Gastroesophageal sphincter (tissue), 4 donors: ENCODE data around the gene TOMM20L. TPM values are rescaled to one million over a fixed set of nuclear protein-coding genes. Genes with fewer than 3 reads are reported as not detected.

Experiments
- ATAC-seq: fragments of 150-250 bp; one replicate; pipeline ENCODE4 v1.9.1; 2016; ENCODE audit warnings: mild to moderate bottlenecking, moderate library complexity
- H3K27ac ChIP-seq, 4 donors: fragments of 200-600 bp; sonication (generic) in 3 of 4; 1 replicate in 3 of 4; 2 replicates in 1 of 4; pipeline ENCODE4 v1.5.1; 2016 to 2019
- H3K27me3 ChIP-seq: fragments of 200-600 bp; sonication (generic); one replicate; pipeline ENCODE4 v1.5.1; 2019
- H3K36me3 ChIP-seq, 2 donors: fragments of 200-600 bp; sonication (generic); one replicate each; pipeline ENCODE4 v1.5.1; 2019; ENCODE audit warnings: control low read depth in 1 of 2
- H3K4me1 ChIP-seq, 3 donors: fragments of 200-600 bp; sonication (generic); 1 replicate in 2 of 3; 2 replicates in 1 of 3; pipeline ENCODE4 v1.5.1; 2016 to 2019; ENCODE audit warnings: control low read depth in 2 of 3
- H3K4me3 ChIP-seq, 2 donors: fragments of 200-600 bp; sonication (generic); one replicate each; pipeline ENCODE4 v1.5.1; 2019; ENCODE audit warnings: mild to moderate bottlenecking in 1 of 2, moderate library complexity in 1 of 2
- H3K9me3 ChIP-seq, 3 donors: fragments of 200-600 bp; sonication (generic); one replicate each; pipeline ENCODE4 v1.5.1; 2017 to 2019; ENCODE audit warnings: control low read depth in 2 of 3
- CTCF ChIP-seq, 4 experiments: fragments of 200-600 bp in 2 of 4; fragments of 450-650 bp in 2 of 4; sonication (generic) in 1 of 4; IDR thresholded peaks; one replicate each; pipeline ENCODE4 v1.5.1; 2017 to 2019; ENCODE audit warnings: antibody characterized with exemption in 4 of 4, mild to moderate bottlenecking in 2 of 4, moderate library complexity in 2 of 4
- EP300 ChIP-seq: sonication (generic); formaldehyde crosslinking; IDR thresholded peaks from one replicate; pipeline ENCODE4 v1.6.1; 2017; ENCODE audit warnings: antibody characterized with exemption, mild to moderate bottlenecking
- POLR2A ChIP-seq, 2 donors: fragments of 450-650 bp; IDR thresholded peaks; one replicate each; pipeline ENCODE4 v1.6.1; 2017; ENCODE audit warnings: antibody characterized with exemption in 2 of 2, mild to moderate bottlenecking in 2 of 2, moderate library complexity in 1 of 2
- POLR2AphosphoS5 ChIP-seq: sonication (generic); formaldehyde crosslinking; IDR thresholded peaks from one replicate; pipeline ENCODE4 v1.6.1; 2017; ENCODE audit warnings: antibody characterized with exemption
- WGBS, 2 donors: methylation state at CpG; one replicate each; pipeline ENCODE4 v1.1.5; 2018; ENCODE audit warnings: low coverage in 1 of 2; 5-methylcytosine and 5-hydroxymethylcytosine counted together
- small RNA-seq, 4 donors: library from RNA; depleted of rRNA; stranded (forward); fragments of <200 nt; gene quantifications; one replicate each; pipeline ENCODE3, GENCODE V24; 2016
- total RNA-seq, 4 donors: library from RNA; depleted of rRNA; stranded (reverse); fragments of >200 nt; gene quantifications; one replicate each; pipeline ENCODE4 v1.1.0, GENCODE V29; 2016

Gene TOMM20L
- total RNA-seq, 4 donors from 2014 or later: not detected

GRCh38 chr14:58439476-58439875 lies 43.7 kb downstream of the TOMM20L start:
- ATAC-seq: no peak
- H3K4me1 ChIP-seq: no peaks in the 10 kb centered on the region
- H3K9me3 ChIP-seq: no peaks in the 10 kb centered on the region
- H3K36me3 ChIP-seq: peaks cover 0 to 89% of the 10 kb centered on the region in 2 donors
- H3K27ac ChIP-seq: no peak overlapping the region
- TF ChIP-seq CTCF (IDR thresholded peaks at IDR 0.05) (no peak), POLR2AphosphoS5 (no peak), EP300 (no peak), POLR2A (IDR thresholded peaks at IDR 0.05) (no peak)
- no peaks in the 10 kb centered on the region for H3K27me3 ChIP-seq
- no peak overlapping the region for H3K4me3 ChIP-seq
- 90% methylated on average over 3 to 4 of the region's 5 CpGs for whole genome bisulfite sequencing, 2 donors

- no peak for ATAC-seq
- Histone ChIP-seq H3K9me3 (no peaks in the 10 kb centered on the region), H3K27ac (no peak overlapping the region), H3K36me3 (peaks cover 0 to 63% of the 10 kb centered on the region in 2 donors), H3K4me1 (peaks cover 0 to 7% (median 5%) of the 10 kb centered on the region in 3 donors), H3K4me3 (no peak overlapping the region), H3K27me3 (no peaks in the 10 kb centered on the region)
- TF ChIP-seq EP300 (no peak), CTCF (IDR thresholded peaks at IDR 0.05) (no peak), POLR2AphosphoS5 (no peak), POLR2A (IDR thresholded peaks at IDR 0.05) (no peak)
- 79 to 92% methylated on average over 2 to 5 of the region's 5 CpGs for WGBS, 2 donors
These were observed 48.9 kb downstream of the TOMM20L start for GRCh38 chr14:58444627-58445026.

DNA sequence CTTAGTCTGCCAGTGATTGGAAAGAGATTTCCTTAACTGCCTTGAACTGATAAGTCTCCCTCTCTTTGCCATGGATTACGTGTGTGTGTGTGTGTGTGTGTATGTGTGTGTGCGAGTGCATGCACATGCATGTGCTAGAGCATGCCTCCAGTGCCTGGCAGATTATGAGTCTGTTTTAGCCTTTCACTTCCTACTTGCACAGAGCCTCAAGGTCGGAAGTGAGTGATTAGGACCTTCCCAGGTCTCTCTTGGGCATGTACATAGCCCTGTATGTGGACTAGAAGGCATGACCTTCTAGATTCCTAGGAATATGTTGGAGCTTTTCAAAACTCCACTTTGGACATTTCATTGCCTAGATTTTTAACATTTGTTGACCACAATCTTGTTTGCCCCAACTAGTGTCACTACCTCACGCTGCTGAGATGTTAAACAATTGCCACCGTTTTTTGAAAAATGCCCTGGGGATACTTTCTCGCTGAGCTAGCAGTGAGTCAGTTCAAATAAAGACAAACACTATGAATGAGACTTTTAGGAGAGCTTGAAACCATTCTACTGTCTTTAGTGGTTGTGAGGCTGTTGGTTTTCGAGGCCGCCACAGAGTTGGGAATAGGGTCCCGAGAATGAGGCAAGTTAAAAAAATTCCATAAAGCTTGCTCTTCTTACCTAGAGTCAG lies 60.0 kb downstream of the TOMM20L start:
- Histone ChIP-seq H3K4me3 (no peak overlapping the region), H3K27ac (no peak overlapping the region), H3K4me1 (no peaks in the 10 kb centered on the region), H3K27me3 (no peaks in the 10 kb centered on the region), H3K9me3 (no peaks in the 10 kb centered on the region), H3K36me3 (peaks cover 6 to 97% of the 10 kb centered on the region in 2 donors)
- TF ChIP-seq POLR2A (IDR thresholded peaks at IDR 0.05): no peak
- no peak for TF ChIP-seq POLR2AphosphoS5
- TF ChIP-seq EP300: no peak
- TF ChIP-seq CTCF (IDR thresholded peaks at IDR 0.05): no peak
- 84% methylated on average over 4 to 7 of the region's 9 CpGs for WGBS, 2 donors
- ATAC-seq: no peak

Small RNAs within 50 kb of the gene (small RNA-seq; reads per million reads assigned to genes)
- gene RF00019: 0 reads per million in 4 donors

Other genes starting within 250 kb of the TOMM20L start
- gene ARMH4, start 243.7 kb upstream of the TOMM20L start, total RNA-seq: 10 to 100 TPM in 1 of 4 donors, 1 to 10 TPM in 3; 4.6 to 11.8 (median 6.8) TPM
- 100 to 1,000 TPM in 1 of 4 donors, 10 to 100 TPM in 3; 45.1 to 149 (median 87.9) TPM for gene ACTR10, start 195.8 kb upstream of the TOMM20L start, total RNA-seq
- 100 to 1,000 TPM in 2 of 4 donors, 10 to 100 TPM in 2; 88.4 to 106 (median 96.7) TPM for gene PSMA3, start 151.1 kb upstream of the TOMM20L start, total RNA-seq
- 10 to 100 TPM; 12.8 to 31.1 (median 18.8) TPM for gene ARID4A, start 97.4 kb upstream of the TOMM20L start, total RNA-seq
- 100 to 1,000 TPM in 1 of 4 donors, 10 to 100 TPM in 3; 36.8 to 141 (median 49.4) TPM for gene TIMM9, start 31.6 kb downstream of the TOMM20L start, total RNA-seq
- gene KIAA0586, start 31.8 kb downstream of the TOMM20L start, total RNA-seq: 10 to 100 TPM; 11.6 to 22.4 (median 18.0) TPM
- 10 to 100 TPM in 1 of 4 donors, 1 to 10 TPM in 3; 3.9 to 17.5 (median 7.4) TPM for gene DACT1, start 242.0 kb downstream of the TOMM20L start, total RNA-seq